Fibroblast of lung (primary cell): ENCODE results near the gene ITGAE.

ENCODE experiments used
- CTCF ChIP-seq, 2 donors: IDR thresholded peaks in 1 of 2; conservative IDR thresholded peaks in 1 of 2; 1 replicate in 1 of 2; 2 replicates in 1 of 2; pipeline ENCODE4 v1.5.1; 2011 to 2012; ENCODE audit warnings: low read length in 2 of 2, control low read depth in 1 of 2, inconsistent platforms in 1 of 2, low read depth in 1 of 2, mild to moderate bottlenecking in 1 of 2
- EZH2 ChIP-seq: IDR thresholded peaks from 2 replicates; pipeline ENCODE4 v1.5.1; 2012; ENCODE audit warnings: low read length, control low read depth, mild to moderate bottlenecking; ENCODE audit errors: missing control alignments

- no peak for TF ChIP-seq EZH2
- TF ChIP-seq CTCF (conservative IDR thresholded peaks at IDR 0.05 in 1 of 2, IDR thresholded peaks at IDR 0.05 in 1 of 2; ENCODE audit: low read depth in 1 of 2, low read length in 2 of 2): no peak
These were observed 77.8 kb downstream of the ITGAE start for GRCh38 chr17:3723188-3723555.
